Measurements from ENCODE around the gene GSG1L.

GSG1L gene

DNA sequence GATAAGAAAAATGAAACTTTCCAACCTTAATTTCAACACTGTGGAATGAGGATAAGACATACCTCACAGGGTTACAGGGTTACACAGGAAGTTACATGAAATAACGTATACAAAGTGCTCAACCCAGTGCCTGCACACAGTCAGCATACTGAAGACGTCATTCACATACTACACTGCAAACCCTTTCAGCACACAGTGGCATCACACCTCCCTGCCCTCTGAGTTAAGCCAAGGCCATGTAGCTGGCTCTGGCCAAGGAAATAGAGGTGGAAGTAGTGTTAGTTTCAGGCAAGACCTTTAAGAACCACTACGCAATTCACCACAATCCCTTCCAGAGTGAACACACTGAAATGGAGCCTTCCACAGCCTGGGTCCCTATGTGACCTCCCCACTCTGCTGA, 46.6 kb upstream of the GSG1L start:
- Histone ChIP-seq H2AFZ (ENCODE audit: low read depth) (no peak overlapping the region), H3K27me3 (ENCODE audit: insufficient read depth, low read depth) (no peaks in the 10 kb centered on the region), H3K27ac (peak overlapping the region; percentile 94; the same call in 1 of the 2 replicates), H3K4me3 (IDR thresholded peaks at IDR 0.05; ENCODE audit: insufficient read depth, low read depth, low read length) (no peak overlapping the region), H3K79me2 (ENCODE audit: insufficient read depth, low read depth) (peaks cover 26% of the 10 kb centered on the region; the same call in 1 of the 2 replicates), H3K36me3 (ENCODE audit: insufficient read depth) (peaks cover 4% of the 10 kb centered on the region; the same call in 1 of the 2 replicates), H3K4me1 (ENCODE audit: low read depth, poor library complexity, severe bottlenecking) (peaks cover 100% of the 10 kb centered on the region), H4K20me1 (ENCODE audit: insufficient read depth) (no peaks in the 10 kb centered on the region), H3K9ac (no peak overlapping the region), H3K4me2 (peak overlapping the region; percentile 96; the same call in 1 of the 2 replicates)
- TF ChIP-seq, protein P1, sequence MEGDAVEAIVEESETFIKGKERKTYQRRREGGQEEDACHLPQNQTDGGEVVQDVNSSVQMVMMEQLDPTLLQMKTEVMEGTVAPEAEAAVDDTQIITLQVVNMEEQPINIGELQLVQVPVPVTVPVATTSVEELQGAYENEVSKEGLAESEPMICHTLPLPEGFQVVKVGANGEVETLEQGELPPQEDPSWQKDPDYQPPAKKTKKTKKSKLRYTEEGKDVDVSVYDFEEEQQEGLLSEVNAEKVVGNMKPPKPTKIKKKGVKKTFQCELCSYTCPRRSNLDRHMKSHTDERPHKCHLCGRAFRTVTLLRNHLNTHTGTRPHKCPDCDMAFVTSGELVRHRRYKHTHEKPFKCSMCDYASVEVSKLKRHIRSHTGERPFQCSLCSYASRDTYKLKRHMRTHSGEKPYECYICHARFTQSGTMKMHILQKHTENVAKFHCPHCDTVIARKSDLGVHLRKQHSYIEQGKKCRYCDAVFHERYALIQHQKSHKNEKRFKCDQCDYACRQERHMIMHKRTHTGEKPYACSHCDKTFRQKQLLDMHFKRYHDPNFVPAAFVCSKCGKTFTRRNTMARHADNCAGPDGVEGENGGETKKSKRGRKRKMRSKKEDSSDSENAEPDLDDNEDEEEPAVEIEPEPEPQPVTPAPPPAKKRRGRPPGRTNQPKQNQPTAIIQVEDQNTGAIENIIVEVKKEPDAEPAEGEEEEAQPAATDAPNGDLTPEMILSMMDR (conservative IDR thresholded peaks at IDR 0.05; ENCODE audit: low read depth, low read length): no peak

DNA sequence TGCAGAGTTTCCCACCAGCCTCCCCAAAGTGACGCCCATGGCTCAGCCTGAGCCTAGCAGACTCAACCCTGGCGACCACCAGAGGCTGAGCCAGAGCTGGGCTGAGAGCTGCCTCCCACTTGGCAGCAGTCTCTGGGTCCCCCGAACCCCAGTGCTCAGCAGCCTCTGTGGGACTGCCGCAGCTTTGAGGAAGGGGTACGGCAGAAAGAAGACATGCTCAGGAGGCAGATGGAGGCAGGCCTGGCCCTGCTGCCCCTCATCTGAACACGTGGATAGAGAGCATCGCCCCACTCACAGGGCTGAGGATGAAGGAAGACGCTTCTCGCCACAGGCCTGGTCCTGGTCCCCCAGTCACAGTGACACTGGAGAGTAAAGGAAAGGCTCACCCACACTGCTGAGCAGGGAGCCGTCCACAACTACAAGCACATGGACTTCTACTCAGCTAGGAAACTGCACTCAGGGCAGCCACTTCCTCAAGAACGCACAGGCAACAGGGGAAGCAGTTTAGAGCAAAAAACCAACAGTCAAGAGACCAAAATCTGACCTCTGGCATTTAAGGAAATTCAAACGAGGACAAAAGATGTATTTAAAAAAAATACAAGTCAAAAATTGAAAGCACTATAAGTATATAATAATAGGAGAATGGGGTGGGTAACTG, 45.2 kb upstream of the GSG1L start:
- H3K4me1 ChIP-seq (ENCODE audit: low read depth, poor library complexity, severe bottlenecking): peaks cover 98% of the 10 kb centered on the region
- no peaks in the 10 kb centered on the region for H4K20me1 ChIP-seq (ENCODE audit: insufficient read depth)
- no peak overlapping the region for H2AFZ ChIP-seq (ENCODE audit: low read depth)
- H3K36me3 ChIP-seq (ENCODE audit: insufficient read depth): peaks cover 11% of the 10 kb centered on the region; the same call in 1 of the 2 replicates
- TF ChIP-seq, protein P1 (conservative IDR thresholded peaks at IDR 0.05; ENCODE audit: low read depth, low read length): no peak
- no peaks in the 10 kb centered on the region for H3K27me3 ChIP-seq (ENCODE audit: insufficient read depth, low read depth)
- H3K27ac ChIP-seq: peak overlapping the region; percentile 94
- H3K4me2 ChIP-seq: peak overlapping the region; percentile 96
- H3K79me2 ChIP-seq (ENCODE audit: insufficient read depth, low read depth): peaks cover 26% of the 10 kb centered on the region; the same call in 1 of the 2 replicates
- H3K4me3 ChIP-seq (IDR thresholded peaks at IDR 0.05; ENCODE audit: insufficient read depth, low read depth, low read length): no peak overlapping the region
- peak overlapping the region; percentile 59; the same call in 1 of the 2 replicates for H3K9ac ChIP-seq

DNA sequence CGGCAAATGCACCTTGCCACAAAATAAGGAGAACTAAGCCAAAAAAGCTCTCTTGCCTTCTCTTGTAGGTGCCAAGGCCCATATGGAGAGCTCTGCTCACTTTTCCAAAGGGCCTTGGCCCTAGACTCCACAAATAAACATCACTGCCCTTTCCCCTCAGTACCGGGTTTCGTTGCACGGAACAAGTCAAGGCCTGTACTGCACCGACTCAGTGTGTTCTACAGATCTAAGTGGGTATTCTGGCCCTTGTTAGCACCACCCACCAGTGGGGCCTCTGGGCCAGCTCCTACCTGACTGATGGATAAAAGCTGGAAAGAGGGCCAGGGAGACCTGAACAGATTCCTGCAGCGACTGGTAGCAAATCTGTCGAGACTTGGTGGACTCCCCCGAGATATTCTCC, 43.7 kb upstream of the GSG1L start:
- Histone ChIP-seq H4K20me1 (ENCODE audit: insufficient read depth) (no peaks in the 10 kb centered on the region), H3K4me3 (IDR thresholded peaks at IDR 0.05; ENCODE audit: insufficient read depth, low read depth, low read length) (no peak overlapping the region), H3K9ac (peak overlapping the region; percentile 59; the same call in 1 of the 2 replicates), H2AFZ (ENCODE audit: low read depth) (no peak overlapping the region), H3K4me1 (ENCODE audit: low read depth, poor library complexity, severe bottlenecking) (peaks cover 83% of the 10 kb centered on the region), H3K27ac (peak overlapping the region; percentile 94), H3K79me2 (ENCODE audit: insufficient read depth, low read depth) (peaks cover 26% of the 10 kb centered on the region; the same call in 1 of the 2 replicates), H3K36me3 (ENCODE audit: insufficient read depth) (peaks cover 15% of the 10 kb centered on the region; the same call in 1 of the 2 replicates), H3K4me2 (peak overlapping the region; percentile 96), H3K27me3 (ENCODE audit: insufficient read depth, low read depth) (no peaks in the 10 kb centered on the region)
- TF ChIP-seq, protein P1 (conservative IDR thresholded peaks at IDR 0.05; ENCODE audit: low read depth, low read length): no peak

DNA sequence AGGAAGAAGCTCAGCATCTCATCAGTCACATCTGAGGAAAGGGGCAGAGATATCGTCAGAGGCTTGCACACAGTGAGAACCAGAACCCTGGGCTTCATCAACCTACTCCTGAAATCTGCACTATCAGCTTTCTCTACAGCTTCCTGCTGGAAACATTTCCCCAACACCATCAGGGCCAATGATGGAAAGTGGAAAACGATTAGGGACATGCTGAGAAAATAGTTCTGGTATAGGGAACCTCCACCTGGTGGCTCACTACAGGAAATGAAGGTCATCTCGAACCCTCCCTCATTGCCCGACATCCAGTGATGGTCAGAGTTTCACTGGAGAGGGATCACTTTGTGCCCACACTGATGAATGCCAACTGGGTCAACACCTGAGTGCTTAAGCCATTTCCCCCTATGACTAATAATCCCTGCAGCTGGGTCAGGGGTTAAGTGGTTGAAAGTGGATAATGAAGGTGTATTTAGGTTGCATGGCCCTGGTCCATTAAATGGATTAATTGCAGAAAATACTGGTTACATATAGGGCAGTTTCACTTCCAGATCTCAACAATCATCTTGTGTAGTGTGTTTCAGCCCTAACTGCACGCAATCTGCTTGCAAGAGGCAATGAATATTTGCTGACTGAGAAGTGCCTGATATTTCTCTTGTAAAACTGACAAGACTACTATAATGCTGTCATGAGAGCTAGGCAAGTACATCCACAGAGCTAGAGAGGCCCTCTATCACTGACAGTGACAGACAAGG, 43.1 kb upstream of the GSG1L start:
- Histone ChIP-seq H3K27ac (peak overlapping the region; percentile 94), H3K4me1 (ENCODE audit: low read depth, poor library complexity, severe bottlenecking) (peaks cover 77% of the 10 kb centered on the region), H3K9ac (peak overlapping the region; percentile 62), H4K20me1 (ENCODE audit: insufficient read depth) (no peaks in the 10 kb centered on the region), H3K4me2 (peak overlapping the region; percentile 96), H3K27me3 (ENCODE audit: insufficient read depth, low read depth) (no peaks in the 10 kb centered on the region), H3K4me3 (IDR thresholded peaks at IDR 0.05; ENCODE audit: insufficient read depth, low read depth, low read length) (no peak overlapping the region), H3K79me2 (ENCODE audit: insufficient read depth, low read depth) (peaks cover 24% of the 10 kb centered on the region; the same call in 1 of the 2 replicates), H2AFZ (ENCODE audit: low read depth) (no peak overlapping the region), H3K36me3 (ENCODE audit: insufficient read depth) (peaks cover 16% of the 10 kb centered on the region; the same call in 1 of the 2 replicates)
- TF ChIP-seq, protein P1 (conservative IDR thresholded peaks at IDR 0.05; ENCODE audit: low read depth, low read length): peak; percentile 51
